SK-N-SH treated with all-trans-retinoic acid at 6 μM for 48 hours (cell line): ENCODE data around the gene RFLNA.

Source experiments
- BACH2 ChIP-seq: fragments of 250-450 bp; sonication (Bioruptor Pico); IDR thresholded peaks from 2 replicates; pipeline ENCODE4 v1.9.0; 2021; ENCODE audit warnings: mild to moderate bottlenecking, borderline replicate concordance
- CREB5 ChIP-seq: fragments of 250-450 bp; sonication (Bioruptor Pico); IDR thresholded peaks from 2 replicates; pipeline ENCODE4 v1.5.1; 2020; ENCODE audit warnings: low read depth, mild to moderate bottlenecking, moderate library complexity
- GLIS3 ChIP-seq: fragments of 250-450 bp; sonication (Bioruptor Pico); IDR thresholded peaks from 2 replicates; pipeline ENCODE4 v1.5.0; 2020; ENCODE audit warnings: mild to moderate bottlenecking, moderate library complexity
- PPARA ChIP-seq: fragments of 250-450 bp; sonication (Bioruptor Pico); IDR thresholded peaks from 2 replicates; pipeline ENCODE4 v1.5.0; 2020; ENCODE audit warnings: mild to moderate bottlenecking, borderline replicate concordance
- RARB ChIP-seq: fragments of 250-450 bp; sonication (Bioruptor Pico); IDR thresholded peaks from 2 replicates; pipeline ENCODE4 v1.8.0; 2021; ENCODE audit warnings: mild to moderate bottlenecking, moderate library complexity
- TOX ChIP-seq: fragments of 250-450 bp; sonication (Bioruptor Pico); IDR thresholded peaks from 2 replicates; pipeline ENCODE4 v1.8.0; 2021; ENCODE audit warnings: mild to moderate bottlenecking, moderate library complexity, borderline replicate concordance
- ZNF70 ChIP-seq: fragments of 450-650 bp; formaldehyde crosslinking; IDR thresholded peaks from 2 replicates; pipeline ENCODE4 v1.5.0; 2020; ENCODE audit warnings: mild to moderate bottlenecking, moderate library complexity
- ZNF8 ChIP-seq: fragments of 450-650 bp; formaldehyde crosslinking; IDR thresholded peaks from 2 replicates; pipeline ENCODE4 v1.5.0; 2020; ENCODE audit warnings: mild to moderate bottlenecking, moderate library complexity
- TF ChIP-seq, protein P1 (sequence below): fragments of 250-450 bp; sonication (Bioruptor Pico); IDR thresholded peaks from 2 replicates; pipeline ENCODE4 v1.5.1; 2021; ENCODE audit warnings: mild to moderate bottlenecking, moderate library complexity

- TF ChIP-seq ZNF8 (no peak), PPARA (CRISPR knock-in tag) (no peak), RARB (no peak), CREB5 (CRISPR knock-in tag) (no peak), TOX (CRISPR knock-in tag) (no peak), ZNF70 (CRISPR knock-in tag) (no peak), BACH2 (CRISPR knock-in tag) (no peak), GLIS3 (no peak)
- TF ChIP-seq, protein P1, sequence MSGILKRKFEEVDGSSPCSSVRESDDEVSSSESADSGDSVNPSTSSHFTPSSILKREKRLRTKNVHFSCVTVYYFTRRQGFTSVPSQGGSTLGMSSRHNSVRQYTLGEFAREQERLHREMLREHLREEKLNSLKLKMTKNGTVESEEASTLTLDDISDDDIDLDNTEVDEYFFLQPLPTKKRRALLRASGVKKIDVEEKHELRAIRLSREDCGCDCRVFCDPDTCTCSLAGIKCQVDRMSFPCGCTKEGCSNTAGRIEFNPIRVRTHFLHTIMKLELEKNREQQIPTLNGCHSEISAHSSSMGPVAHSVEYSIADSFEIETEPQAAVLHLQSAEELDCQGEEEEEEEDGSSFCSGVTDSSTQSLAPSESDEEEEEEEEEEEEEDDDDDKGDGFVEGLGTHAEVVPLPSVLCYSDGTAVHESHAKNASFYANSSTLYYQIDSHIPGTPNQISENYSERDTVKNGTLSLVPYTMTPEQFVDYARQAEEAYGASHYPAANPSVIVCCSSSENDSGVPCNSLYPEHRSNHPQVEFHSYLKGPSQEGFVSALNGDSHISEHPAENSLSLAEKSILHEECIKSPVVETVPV (CRISPR knock-in tag), result no peak
Observed at GRCh38 chr12:124248941-124249825, 45.7 kb upstream of the RFLNA start.
